Measurements from ENCODE around the gene MMP23B.
"Not testable (repeated sequence)": the region's sequence is repeated elsewhere in the genome, so short reads cannot be mapped to it uniquely, and the experiment has no call there.

Gene MMP23B

GRCh38 chr1:1669468-1670440 lies 37.8 kb downstream of the MMP23B start:
- DNase-seq (ENCODE audit: low spot score), result no peak

- no peak for DNase-seq (ENCODE audit: low spot score)
Measured at GRCh38 chr1:1670866-1671265, 38.9 kb downstream of the MMP23B start.

- no peak for DNase-seq (ENCODE audit: low spot score)
Measured at GRCh38 chr1:1671365-1672119, 39.6 kb downstream of the MMP23B start.

GRCh38 chr1:1672181-1672965 lies 40.4 kb downstream of the MMP23B start:
- DNase-seq (ENCODE audit: low spot score), result no peak

- not testable (repeated sequence) for DNase-seq (ENCODE audit: low spot score)
Measured at GRCh38 chr1:1674806-1675205, 42.8 kb downstream of the MMP23B start.

- not testable (repeated sequence) for DNase-seq (ENCODE audit: low spot score)
Measured at GRCh38 chr1:1675218-1675617, 43.2 kb downstream of the MMP23B start.

GRCh38 chr1:1676087-1676486 lies 44.1 kb downstream of the MMP23B start:
- DNase-seq (ENCODE audit: low spot score), result not testable (repeated sequence)

GRCh38 chr1:1677718-1678580 lies 46.0 kb downstream of the MMP23B start:
- no peak for DNase-seq (ENCODE audit: low spot score)

GRCh38 chr1:1678581-1679380 lies 46.8 kb downstream of the MMP23B start:
- no peak for DNase-seq (ENCODE audit: low spot score)

GRCh38 chr1:1680031-1680911 lies 48.3 kb downstream of the MMP23B start:
- DNase-seq (ENCODE audit: low spot score), result no peak

GRCh38 chr1:1680912-1681273 lies 48.9 kb downstream of the MMP23B start:
- no peak for DNase-seq (ENCODE audit: low spot score)

GRCh38 chr1:1683104-1683905 lies 51.3 kb downstream of the MMP23B start:
- DNase-seq (ENCODE audit: low spot score), result no peak
